Stimulated activated CD8-positive, alpha-beta memory T cell treated with anti-CD3 and anti-CD28 coated beads, Interleukin-7, amount 100 ng/mL, for 1 hour (primary cell): ENCODE data around the gene CHMP4B.

Source experiments
- DNase-seq, 2 donors: peaks; one replicate each; pipeline ENCODE4 v3.0.0-alpha.2; 2020; ENCODE audit warnings: low read depth in 2 of 2

Gene CHMP4B

GRCh38 chr20:33810885-33811775 is at the start of gene CHMP4B:
CHMP4B (plus strand) TSS chr20:33811348; CDS start chr20:33811469, 121 bp downstream.
- peak; percentile 95 to 97 for DNase-seq

GRCh38 chr20:33761698-33762250 is 49.4 kb upstream of the CHMP4B start:
- no peak for DNase-seq

- no peak for DNase-seq
Observed at GRCh38 chr20:33765099-33765498, 46.0 kb upstream of the CHMP4B start.

- no peak for DNase-seq
Observed at GRCh38 chr20:33765592-33765991, 45.6 kb upstream of the CHMP4B start.

GRCh38 chr20:33766686-33767085 is 44.5 kb upstream of the CHMP4B start:
- no peak for DNase-seq

GRCh38 chr20:33767777-33768138 is 43.4 kb upstream of the CHMP4B start:
- DNase-seq: no peak

GRCh38 chr20:33769043-33769442 is 42.1 kb upstream of the CHMP4B start:
- no peak for DNase-seq

- no peak for DNase-seq
Observed at GRCh38 chr20:33770005-33770404, 41.1 kb upstream of the CHMP4B start.

- DNase-seq: no peak
Observed at GRCh38 chr20:33771938-33772337, 39.2 kb upstream of the CHMP4B start.

GRCh38 chr20:33772439-33772838 is 38.7 kb upstream of the CHMP4B start:
- DNase-seq: no peak

- DNase-seq: no peak
Observed at GRCh38 chr20:33773412-33774089, 37.6 kb upstream of the CHMP4B start.

- DNase-seq: no peak
Observed at GRCh38 chr20:33777816-33778215, 33.3 kb upstream of the CHMP4B start.

GRCh38 chr20:33781133-33781532 is 30.0 kb upstream of the CHMP4B start:
- no peak for DNase-seq

GRCh38 chr20:33781945-33782344 is 29.2 kb upstream of the CHMP4B start:
- no peak for DNase-seq

GRCh38 chr20:33783256-33783655 is 27.9 kb upstream of the CHMP4B start:
- DNase-seq: no peak

GRCh38 chr20:33783818-33784217 is 27.3 kb upstream of the CHMP4B start:
- no peak for DNase-seq

- DNase-seq: no peak
Observed at GRCh38 chr20:33784225-33784624, 26.9 kb upstream of the CHMP4B start.

- no peak for DNase-seq
Observed at GRCh38 chr20:33785503-33785902, 25.6 kb upstream of the CHMP4B start.

- no peak for DNase-seq
Observed at GRCh38 chr20:33787253-33787891, 23.8 kb upstream of the CHMP4B start.

GRCh38 chr20:33788351-33789049 is 22.6 kb upstream of the CHMP4B start:
- no peak for DNase-seq

- DNase-seq: no peak
Observed at GRCh38 chr20:33789109-33789857, 21.9 kb upstream of the CHMP4B start.
